Astrocyte (in vitro differentiated cells and primary cell): ENCODE measurements around the gene ZSCAN10.

Experiments used
- EZH2 ChIP-seq: IDR thresholded peaks from 2 replicates; pipeline ENCODE4 v1.6.1; 2012; ENCODE audit warnings: mild to moderate bottlenecking, low read length, inconsistent platforms; ENCODE audit not compliant: insufficient read depth
- TF ChIP-seq, protein P1 (sequence below): IDR thresholded peaks from 2 replicates; pipeline ENCODE4 v1.5.1; 2011; ENCODE audit warnings: low read depth, mild to moderate bottlenecking, inconsistent platforms, low read length, moderate library complexity; ENCODE audit not compliant: insufficient read depth

DNA sequence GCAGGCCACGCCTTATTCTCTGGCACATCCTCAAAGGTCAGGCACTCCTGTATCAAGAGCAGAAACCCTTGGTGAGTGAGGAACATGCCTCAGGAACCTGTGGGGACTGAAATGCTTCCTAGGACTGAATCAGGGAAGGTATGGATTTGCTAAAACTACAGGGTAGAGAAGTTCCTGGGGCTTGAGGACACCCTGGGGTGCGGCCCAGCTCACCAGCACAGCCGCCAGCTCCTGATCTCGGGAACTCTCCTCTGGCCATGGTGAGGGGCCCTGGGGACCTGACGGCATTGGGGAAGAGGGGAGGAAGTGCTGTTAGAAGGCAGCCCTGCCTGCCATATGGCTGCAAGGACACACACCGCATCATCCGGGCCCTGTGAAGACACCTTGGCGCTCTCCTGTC is 7.5 kb downstream of the ZSCAN10 start:
- TF ChIP-seq, protein P1, sequence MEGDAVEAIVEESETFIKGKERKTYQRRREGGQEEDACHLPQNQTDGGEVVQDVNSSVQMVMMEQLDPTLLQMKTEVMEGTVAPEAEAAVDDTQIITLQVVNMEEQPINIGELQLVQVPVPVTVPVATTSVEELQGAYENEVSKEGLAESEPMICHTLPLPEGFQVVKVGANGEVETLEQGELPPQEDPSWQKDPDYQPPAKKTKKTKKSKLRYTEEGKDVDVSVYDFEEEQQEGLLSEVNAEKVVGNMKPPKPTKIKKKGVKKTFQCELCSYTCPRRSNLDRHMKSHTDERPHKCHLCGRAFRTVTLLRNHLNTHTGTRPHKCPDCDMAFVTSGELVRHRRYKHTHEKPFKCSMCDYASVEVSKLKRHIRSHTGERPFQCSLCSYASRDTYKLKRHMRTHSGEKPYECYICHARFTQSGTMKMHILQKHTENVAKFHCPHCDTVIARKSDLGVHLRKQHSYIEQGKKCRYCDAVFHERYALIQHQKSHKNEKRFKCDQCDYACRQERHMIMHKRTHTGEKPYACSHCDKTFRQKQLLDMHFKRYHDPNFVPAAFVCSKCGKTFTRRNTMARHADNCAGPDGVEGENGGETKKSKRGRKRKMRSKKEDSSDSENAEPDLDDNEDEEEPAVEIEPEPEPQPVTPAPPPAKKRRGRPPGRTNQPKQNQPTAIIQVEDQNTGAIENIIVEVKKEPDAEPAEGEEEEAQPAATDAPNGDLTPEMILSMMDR, result no peak
- no peak for TF ChIP-seq EZH2
